Endothelial cell of umbilical vein (primary cell): ENCODE measurements around the gene CLEC17A. TPM values are rescaled to one million over a fixed set of nuclear protein-coding genes. Genes with fewer than 3 reads are reported as not detected.

Experiments used
- BruUV-seq: library from RNA; stranded (reverse); fragments of 400-500 nt; replicated peaks from 2 replicates; lab custom pipeline; 2021; lab: Mats Ljungman, UMichigan
- CTCF ChIA-PET: fragments of 300-600, 350-600 bp; sonication (Branson Sonifier 250); formaldehyde crosslinking; loops from one replicate; lab custom pipeline; 2021; ENCODE audit warnings: antibody characterized with exemption, inconsistent platforms; lab: Charles Lee
- POLR2A ChIA-PET: fragments of 300-600, 350-600 bp; sonication (Branson Sonifier 250); formaldehyde crosslinking; loops from one replicate; lab custom pipeline; 2021; ENCODE audit warnings: antibody characterized with exemption, inconsistent platforms; lab: Charles Lee
- DNase-seq: peaks from one replicate; pipeline ENCODE4 v3.0.0-alpha.2; 2011; ENCODE audit warnings: low read depth, low spot score
- FAIRE-seq: peaks from 2 replicates; lab custom pipeline; 2011; peaks lifted over from hg19 to GRCh38; lab: Jason Lieb, UNC
- H2AFZ ChIP-seq: 2 replicates; pipeline ENCODE4 v1.6.0; 2012; ENCODE audit warnings: low read depth, low read length, control low read depth, inconsistent platforms
- H3K27ac ChIP-seq: 2 replicates; pipeline ENCODE4 v1.5.1; 2011; ENCODE audit warnings: low read depth, mild to moderate bottlenecking, control low read depth, low read length, moderate library complexity; ENCODE audit not compliant: insufficient read depth
- H3K27me3 ChIP-seq, 2 experiments: 2 replicates each; pipeline versions ENCODE4 v1.6.0 to v1.6.1; 2011; ENCODE audit warnings: low read length in 2 of 2, mixed read lengths in 1 of 2; ENCODE audit not compliant: control insufficient read depth in 2 of 2, insufficient read depth in 2 of 2
- H3K36me3 ChIP-seq, 2 experiments: 2 replicates in 1 of 2; 3 replicates in 1 of 2; pipeline ENCODE4 v1.5.1; 2011; ENCODE audit warnings: low read length in 2 of 2, mild to moderate bottlenecking in 1 of 2, moderate library complexity in 1 of 2; ENCODE audit not compliant: control insufficient read depth in 2 of 2, insufficient read depth in 2 of 2; ENCODE audit errors: extremely low read depth in 1 of 2
- H3K4me1 ChIP-seq: 3 replicates; pipeline ENCODE4 v1.5.1; 2011; ENCODE audit warnings: mild to moderate bottlenecking, low read length; ENCODE audit not compliant: control insufficient read depth, insufficient read depth; ENCODE audit errors: extremely low read depth
- H3K4me2 ChIP-seq: 2 replicates; pipeline ENCODE4 v1.6.1; 2011; ENCODE audit warnings: low read length, control low read depth, mixed read lengths; ENCODE audit not compliant: insufficient read depth
- H3K4me3 ChIP-seq, 3 experiments: fragments of 200-600 bp in 1 of 3; sonication (generic), shearing (Covaris generic) in 1 of 3; replicated peaks in 1 of 3; 2 replicates each; pipeline ENCODE4 v1.5.1; 2011 to 2016; ENCODE audit warnings: control low read depth in 3 of 3, low read length in 3 of 3, mild to moderate bottlenecking in 2 of 3, inconsistent platforms in 1 of 3, low read depth in 1 of 3, moderate library complexity in 1 of 3; ENCODE audit not compliant: insufficient read depth in 1 of 3
- H3K79me2 ChIP-seq: 2 replicates; pipeline ENCODE4 v1.6.0; 2012; ENCODE audit warnings: low read length, inconsistent platforms; ENCODE audit not compliant: control insufficient read depth, insufficient read depth
- H3K9ac ChIP-seq: replicated peaks from 2 replicates; pipeline ENCODE3; 2011; ENCODE audit warnings: low read length, control low read depth; ENCODE audit not compliant: insufficient read depth; ENCODE audit errors: extremely low read depth
- H3K9me1 ChIP-seq: replicated peaks from 3 replicates; pipeline ENCODE4 v1.6.0; 2011; ENCODE audit warnings: mild to moderate bottlenecking, low read length; ENCODE audit not compliant: control insufficient read depth, insufficient read depth; ENCODE audit errors: extremely low read depth
- H3K9me3 ChIP-seq: replicated peaks from 2 replicates; pipeline ENCODE4 v1.5.1; 2012; ENCODE audit warnings: low read length, inconsistent platforms; ENCODE audit not compliant: control insufficient read depth, insufficient read depth
- H4K20me1 ChIP-seq: replicated peaks from 2 replicates; pipeline ENCODE3; 2011; ENCODE audit warnings: mild to moderate bottlenecking, low read length; ENCODE audit not compliant: control insufficient read depth, insufficient read depth; ENCODE audit errors: extremely low read depth
- EZH2 ChIP-seq: IDR thresholded peaks from 2 replicates; pipeline ENCODE4 v1.6.1; 2012; ENCODE audit warnings: borderline replicate concordance, low read depth, mild to moderate bottlenecking, moderate library complexity, low read length, inconsistent platforms; ENCODE audit not compliant: severe bottlenecking
- GATA2 ChIP-seq: IDR thresholded peaks from 2 replicates; pipeline ENCODE4 v1.7.0; 2011; ENCODE audit warnings: low read depth, mild to moderate bottlenecking, moderate library complexity, mixed read lengths, low read length; ENCODE audit not compliant: insufficient read length, insufficient read depth
- JUN ChIP-seq: IDR thresholded peaks from 2 replicates; pipeline ENCODE4 v1.6.1; 2011; ENCODE audit warnings: borderline replicate concordance, low read depth; ENCODE audit not compliant: insufficient read length, insufficient read depth
- MYC ChIP-seq: IDR thresholded peaks from one replicate; pipeline ENCODE4 v1.6.1; 2011; ENCODE audit warnings: mild to moderate bottlenecking, low read depth, low read length
- POLR2A ChIP-seq: IDR thresholded peaks from 2 replicates; pipeline ENCODE4 v1.6.1; 2012; ENCODE audit warnings: low read depth, mild to moderate bottlenecking, control low read depth, low read length
- POLR2AphosphoS5 ChIP-seq: IDR thresholded peaks from 2 replicates; pipeline ENCODE4 v1.6.1; 2012; ENCODE audit warnings: low read depth, mild to moderate bottlenecking, control low read depth, low read length, moderate library complexity; ENCODE audit not compliant: insufficient read depth
- dilution Hi-C: fragments of 300-500 bp; cut with MboI; formaldehyde crosslinking; loops from one replicate; pipeline ENCODE4 v1.15.0; 2019; ENCODE audit warnings: low sequenced_read_pairs; ENCODE audit not compliant: extremely low pct_ligation_motif_present
- intact Hi-C: fragments of 100-400 bp; cut with micrococcal nuclease; formaldehyde crosslinking; loops from one replicate; pipeline ENCODE4 v1.10.0; 2022
- polyA plus RNA-seq, 4 experiments: library from polyadenylated mRNA; depleted of rRNA in 3 of 4; stranded (reverse) in 3 of 4; unstranded in 1 of 4; fragments of >200 nt; gene quantifications; 2 replicates each; pipeline versions ENCODE4 v1.2.1 to v1.2.3, GENCODE V29; 2011 to 2012; ENCODE audit warnings: missing spikeins in 1 of 4
- total RNA-seq: library from RNA; stranded (reverse); gene quantifications from 2 replicates; pipeline ENCODE4 v1.2.3, GENCODE V29; 2021
- TF ChIP-seq, protein P1 (sequence below), 2 donors: IDR thresholded peaks; 1 replicate in 1 of 2; 2 replicates in 1 of 2; pipeline ENCODE4 v1.5.1; 2011; ENCODE audit warnings: low read length in 2 of 2, mild to moderate bottlenecking in 2 of 2, moderate library complexity in 2 of 2, control low read depth in 1 of 2, inconsistent platforms in 1 of 2, low read depth in 1 of 2; ENCODE audit not compliant: insufficient read depth in 1 of 2; ENCODE audit errors: extremely low read depth in 1 of 2

The CLEC17A gene
- total and polyA plus RNA-seq, 2 donors (not counting 3 experiments of a cell fraction or from before 2014, with no cell fraction given) = 0.07 TPM; not detected in 1

DNA sequence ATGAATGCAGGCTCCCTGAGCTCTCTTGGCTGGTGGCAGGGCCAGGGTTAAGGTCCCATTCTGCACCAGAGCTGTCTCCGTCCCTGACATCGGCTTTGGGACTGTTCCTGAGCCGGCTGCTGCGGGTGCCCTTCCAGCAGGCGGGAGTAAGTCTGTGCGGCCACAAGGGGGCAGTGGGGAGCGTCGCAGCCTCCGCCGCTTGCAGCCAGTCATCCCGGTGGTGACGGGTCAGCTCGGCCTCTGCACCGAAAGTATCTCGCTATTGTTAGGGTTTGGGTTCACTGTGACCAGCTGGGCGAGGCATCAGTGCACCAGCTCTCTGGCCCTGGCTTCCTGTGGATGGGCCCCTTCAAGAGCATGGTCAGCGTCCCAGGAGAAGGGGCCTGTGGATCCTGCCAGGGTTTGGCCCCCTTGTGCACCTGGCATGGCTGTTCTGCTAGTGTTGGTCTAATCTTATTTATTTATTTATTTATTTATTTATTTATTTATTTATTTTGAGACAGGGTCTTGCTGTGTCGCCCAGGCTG is 26.2 kb upstream of the CLEC17A start:
- Histone ChIP-seq H3K36me3 (no peaks in the 10 kb centered on the region), H3K4me1 (peaks cover 6% of the 10 kb centered on the region), H3K79me2 (peaks cover 2% of the 10 kb centered on the region), H3K27ac (no peak overlapping the region), H3K9me1 (no peaks in the 10 kb centered on the region), H2AFZ (peak overlapping the region; percentile 62), H3K27me3 (no peaks in the 10 kb centered on the region), H3K9ac (no peak overlapping the region), H3K4me3 (no peak overlapping the region), H3K4me2 (peak overlapping the region; percentile 20), H3K9me3 (no peaks in the 10 kb centered on the region), H4K20me1 (no peaks in the 10 kb centered on the region)
- dilution Hi-C loops (no loop called here), intact Hi-C loops (loop anchor here (1.0 kb wide), 3 partner anchors 19 to 130 kb away; no protein-coding TSS in a partner anchor)
- POLR2A ChIA-PET = interaction anchor here (1.3 kb wide), 1 partner anchor 38 kb away, joined by 3 read pairs; the partner anchor contains the start of gene DNAJB1
- FAIRE-seq (peak; percentile 75), DNase-seq (peak; percentile 79)
- CTCF ChIA-PET = interaction anchor here (0.7 to 2.5 kb wide), 14 partner anchors 9 to 133 kb away, joined by 3 to 19 read pairs (median 6); partner anchors contain the start of genes DNAJB1, NDUFB7 and ZNF333
- TF ChIP-seq POLR2AphosphoS5 = peak; percentile 39
- no peak for TF ChIP-seq MYC
- TF ChIP-seq, protein P1, sequence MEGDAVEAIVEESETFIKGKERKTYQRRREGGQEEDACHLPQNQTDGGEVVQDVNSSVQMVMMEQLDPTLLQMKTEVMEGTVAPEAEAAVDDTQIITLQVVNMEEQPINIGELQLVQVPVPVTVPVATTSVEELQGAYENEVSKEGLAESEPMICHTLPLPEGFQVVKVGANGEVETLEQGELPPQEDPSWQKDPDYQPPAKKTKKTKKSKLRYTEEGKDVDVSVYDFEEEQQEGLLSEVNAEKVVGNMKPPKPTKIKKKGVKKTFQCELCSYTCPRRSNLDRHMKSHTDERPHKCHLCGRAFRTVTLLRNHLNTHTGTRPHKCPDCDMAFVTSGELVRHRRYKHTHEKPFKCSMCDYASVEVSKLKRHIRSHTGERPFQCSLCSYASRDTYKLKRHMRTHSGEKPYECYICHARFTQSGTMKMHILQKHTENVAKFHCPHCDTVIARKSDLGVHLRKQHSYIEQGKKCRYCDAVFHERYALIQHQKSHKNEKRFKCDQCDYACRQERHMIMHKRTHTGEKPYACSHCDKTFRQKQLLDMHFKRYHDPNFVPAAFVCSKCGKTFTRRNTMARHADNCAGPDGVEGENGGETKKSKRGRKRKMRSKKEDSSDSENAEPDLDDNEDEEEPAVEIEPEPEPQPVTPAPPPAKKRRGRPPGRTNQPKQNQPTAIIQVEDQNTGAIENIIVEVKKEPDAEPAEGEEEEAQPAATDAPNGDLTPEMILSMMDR (IDR thresholded peaks at IDR 0.05; ENCODE audit: extremely low read depth in 1 of 2, insufficient read depth in 1 of 2, low read depth in 1 of 2, low read length in 2 of 2) = peak; percentile 98 to 99
- BruUV-seq = no TSS peak

DNA sequence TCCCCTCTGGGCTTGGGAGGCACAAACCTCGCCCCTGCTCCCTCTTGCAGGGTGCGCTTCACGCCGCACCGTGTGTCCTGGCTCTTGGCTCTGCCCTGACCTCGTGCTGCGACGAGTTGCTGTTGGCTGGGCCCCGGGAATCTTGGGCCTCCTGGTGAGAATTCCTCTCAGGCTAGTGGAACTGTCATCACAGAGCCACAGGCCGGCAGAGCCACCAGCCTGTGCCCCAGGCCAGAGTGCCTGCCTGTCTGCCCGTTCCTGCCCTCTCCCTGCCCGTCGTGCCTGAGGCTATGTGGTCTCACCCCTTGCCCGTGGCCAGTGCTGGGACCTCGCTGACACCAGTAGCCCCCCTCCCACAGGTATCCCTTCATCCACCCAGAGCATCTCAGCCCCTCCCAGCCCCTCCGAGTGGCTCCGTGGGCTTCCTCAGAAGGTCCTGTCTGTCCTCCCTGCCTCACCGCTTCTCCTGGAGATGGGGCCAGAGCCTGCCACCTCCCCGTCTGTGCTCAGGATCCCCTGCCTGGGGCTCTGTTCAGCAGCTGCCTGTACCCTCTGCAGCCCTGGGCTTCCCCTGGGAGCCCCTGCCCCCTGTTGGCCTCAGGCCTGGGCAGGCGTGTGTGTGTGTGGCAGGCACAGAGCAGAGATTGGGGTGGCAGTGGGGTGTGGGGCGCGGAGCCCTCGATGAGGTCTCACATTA is 24.4 kb upstream of the CLEC17A start:
- no TSS peak for BruUV-seq
- Histone ChIP-seq H3K9ac (no peak overlapping the region), H4K20me1 (no peaks in the 10 kb centered on the region), H3K4me2 (no peak overlapping the region), H3K79me2 (peaks cover 2% of the 10 kb centered on the region), H3K9me1 (no peaks in the 10 kb centered on the region), H3K27me3 (no peaks in the 10 kb centered on the region), H2AFZ (no peak overlapping the region), H3K36me3 (no peaks in the 10 kb centered on the region), H3K4me1 (peaks cover 6% of the 10 kb centered on the region), H3K27ac (no peak overlapping the region), H3K4me3 (no peak overlapping the region), H3K9me3 (no peaks in the 10 kb centered on the region)
- no peak for FAIRE-seq
- dilution Hi-C loops = no loop called here
- DNase-seq = no peak
- ChIA-PET POLR2A (no interaction called here), CTCF (no interaction called here)
- intact Hi-C loops = no loop called here
- no peak for TF ChIP-seq GATA2
- no peak for TF ChIP-seq JUN
- no peak for TF ChIP-seq POLR2A
- TF ChIP-seq EZH2 = no peak
- TF ChIP-seq, protein P1 (IDR thresholded peaks at IDR 0.05; ENCODE audit: extremely low read depth in 1 of 2, insufficient read depth in 1 of 2, low read depth in 1 of 2, low read length in 2 of 2) = no peak
